Prostate gland (tissue), 2 donors: ENCODE results near the gene CKS2. TPM values are rescaled to one million over a fixed set of nuclear protein-coding genes. Genes with fewer than 3 reads are reported as not detected.

Experiments used
- DNase-seq: peaks from one replicate; pipeline ENCODE4 v3.0.0-alpha.2; 2019; ENCODE audit warnings: low spot score
- H3K27ac ChIP-seq, 2 donors: fragments of 200-600 bp; sonication (generic); 2 replicates each; pipeline ENCODE4 v1.5.1; 2017 to 2019
- H3K27me3 ChIP-seq: fragments of 200-600 bp; sonication (generic); replicated peaks from 2 replicates; pipeline ENCODE4 v1.5.1; 2019; ENCODE audit not compliant: insufficient read depth
- H3K36me3 ChIP-seq, 2 donors: fragments of 200-600 bp; sonication (generic); 1 replicate in 1 of 2; 2 replicates in 1 of 2; pipeline versions ENCODE4 v1.5.1 to v1.8.1; 2017 to 2019
- H3K4me1 ChIP-seq: fragments of 200-600 bp; sonication (generic); replicated peaks from 2 replicates; pipeline ENCODE4 v1.5.1; 2019
- H3K4me3 ChIP-seq, 2 donors: fragments of 200-600 bp; sonication (generic); 2 replicates each; pipeline ENCODE4 v1.5.1; 2017 to 2019
- H3K9me3 ChIP-seq: fragments of 200-600 bp; sonication (generic); 2 replicates; pipeline ENCODE4 v1.5.1; 2017
- POLR2A ChIP-seq: fragments of 450-650 bp; IDR thresholded peaks from one replicate; pipeline ENCODE4 v1.6.1; 2016; ENCODE audit warnings: antibody characterized with exemption, mild to moderate bottlenecking
- POLR2AphosphoS5 ChIP-seq: sonication (generic); formaldehyde crosslinking; IDR thresholded peaks from one replicate; pipeline ENCODE4 v1.6.1; 2017; ENCODE audit warnings: antibody characterized with exemption
- WGBS: methylation state at CpG from one replicate; pipeline ENCODE4 v1.1.5; 2018; 5-methylcytosine and 5-hydroxymethylcytosine counted together
- intact Hi-C: fragments of 100-400 bp; cut with DNase I; formaldehyde crosslinking; loops from one replicate; pipeline ENCODE4 v1.14.2; 2022
- total RNA-seq, 2 donors: library from RNA; depleted of rRNA; stranded (reverse); fragments of >200 nt; gene quantifications; one replicate each; pipeline ENCODE4 v1.1.0, GENCODE V29; 2016
- TF ChIP-seq, protein P1 (sequence below), 4 experiments: fragments of 200-600 bp in 2 of 4; fragments of 450-650 bp in 2 of 4; sonication (generic) in 2 of 4; IDR thresholded peaks; 1 replicate in 3 of 4; 2 replicates in 1 of 4; pipeline ENCODE4 v1.5.1; 2016 to 2019; ENCODE audit warnings: antibody characterized with exemption in 4 of 4, mild to moderate bottlenecking in 2 of 4, moderate library complexity in 2 of 4

Gene CKS2
- total RNA-seq, 2 donors from 2014 or later = 13.8 to 87.4 TPM

DNA sequence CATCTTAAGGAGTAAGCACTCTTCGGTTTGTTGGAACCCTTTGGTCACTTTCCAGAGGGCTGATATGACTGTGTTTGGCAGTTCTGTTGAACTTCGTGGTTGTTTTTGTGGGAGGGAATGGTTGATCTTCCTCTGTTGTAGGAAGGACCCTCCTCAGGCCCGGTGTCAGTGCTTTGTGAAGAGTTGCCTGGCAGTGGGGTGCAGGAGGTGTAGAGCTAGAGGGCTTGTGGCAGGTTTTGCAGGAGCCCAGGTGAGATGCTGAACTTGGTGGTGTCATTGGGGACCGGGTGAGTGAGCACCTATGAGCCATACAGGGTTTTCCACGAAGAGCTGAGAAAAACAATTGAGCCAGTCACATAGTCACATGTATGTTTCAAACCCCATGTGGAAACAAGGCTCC, 34.5 kb downstream of the CKS2 start:
- H3K4me3 ChIP-seq = no peak overlapping the region
- intact Hi-C loops = no loop called here
- peaks cover 0 to 17% of the 10 kb centered on the region in 2 donors for H3K36me3 ChIP-seq
- no peak for DNase-seq
- whole genome bisulfite sequencing = 93% methylated on average over 5 of the region's 5 CpGs
- no peaks in the 10 kb centered on the region for H3K9me3 ChIP-seq
- H3K27me3 ChIP-seq = no peaks in the 10 kb centered on the region
- no peaks in the 10 kb centered on the region for H3K4me1 ChIP-seq
- TF ChIP-seq POLR2AphosphoS5 (no peak), POLR2A (no peak)
- TF ChIP-seq, protein P1, sequence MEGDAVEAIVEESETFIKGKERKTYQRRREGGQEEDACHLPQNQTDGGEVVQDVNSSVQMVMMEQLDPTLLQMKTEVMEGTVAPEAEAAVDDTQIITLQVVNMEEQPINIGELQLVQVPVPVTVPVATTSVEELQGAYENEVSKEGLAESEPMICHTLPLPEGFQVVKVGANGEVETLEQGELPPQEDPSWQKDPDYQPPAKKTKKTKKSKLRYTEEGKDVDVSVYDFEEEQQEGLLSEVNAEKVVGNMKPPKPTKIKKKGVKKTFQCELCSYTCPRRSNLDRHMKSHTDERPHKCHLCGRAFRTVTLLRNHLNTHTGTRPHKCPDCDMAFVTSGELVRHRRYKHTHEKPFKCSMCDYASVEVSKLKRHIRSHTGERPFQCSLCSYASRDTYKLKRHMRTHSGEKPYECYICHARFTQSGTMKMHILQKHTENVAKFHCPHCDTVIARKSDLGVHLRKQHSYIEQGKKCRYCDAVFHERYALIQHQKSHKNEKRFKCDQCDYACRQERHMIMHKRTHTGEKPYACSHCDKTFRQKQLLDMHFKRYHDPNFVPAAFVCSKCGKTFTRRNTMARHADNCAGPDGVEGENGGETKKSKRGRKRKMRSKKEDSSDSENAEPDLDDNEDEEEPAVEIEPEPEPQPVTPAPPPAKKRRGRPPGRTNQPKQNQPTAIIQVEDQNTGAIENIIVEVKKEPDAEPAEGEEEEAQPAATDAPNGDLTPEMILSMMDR (IDR thresholded peaks at IDR 0.05) = no peak
- no peak overlapping the region for H3K27ac ChIP-seq

DNA sequence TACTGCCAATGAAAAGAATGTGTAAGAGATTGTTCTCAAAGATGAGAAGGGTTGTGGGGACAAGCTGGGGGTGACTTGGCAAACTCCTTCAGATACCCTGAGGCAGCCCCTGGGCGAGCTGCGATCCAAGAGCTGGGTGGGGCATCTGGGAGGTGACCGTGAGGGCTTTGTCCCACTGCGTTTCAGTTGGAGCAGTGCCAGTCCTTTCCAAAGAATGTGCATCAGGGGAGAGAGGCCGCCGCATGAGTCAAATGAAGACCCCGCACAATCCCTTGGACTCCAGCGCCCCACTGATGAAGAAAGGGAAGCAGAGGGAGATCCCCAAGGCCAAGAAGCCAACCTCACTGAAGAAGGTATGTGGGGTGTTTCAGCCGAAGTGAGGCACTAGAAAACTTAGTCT, 35.7 kb downstream of the CKS2 start:
- intact Hi-C loops = no loop called here
- 67% methylated on average over 9 of the region's 9 CpGs for WGBS
- Histone ChIP-seq H3K4me1 (no peaks in the 10 kb centered on the region), H3K27ac (no peak overlapping the region), H3K4me3 (no peak overlapping the region), H3K27me3 (no peaks in the 10 kb centered on the region), H3K36me3 (peaks cover 1 to 26% of the 10 kb centered on the region in 2 donors), H3K9me3 (no peaks in the 10 kb centered on the region)
- no peak for DNase-seq
- TF ChIP-seq, protein P1 (IDR thresholded peaks at IDR 0.05) = no peak
- TF ChIP-seq POLR2A (no peak), POLR2AphosphoS5 (no peak)

DNA sequence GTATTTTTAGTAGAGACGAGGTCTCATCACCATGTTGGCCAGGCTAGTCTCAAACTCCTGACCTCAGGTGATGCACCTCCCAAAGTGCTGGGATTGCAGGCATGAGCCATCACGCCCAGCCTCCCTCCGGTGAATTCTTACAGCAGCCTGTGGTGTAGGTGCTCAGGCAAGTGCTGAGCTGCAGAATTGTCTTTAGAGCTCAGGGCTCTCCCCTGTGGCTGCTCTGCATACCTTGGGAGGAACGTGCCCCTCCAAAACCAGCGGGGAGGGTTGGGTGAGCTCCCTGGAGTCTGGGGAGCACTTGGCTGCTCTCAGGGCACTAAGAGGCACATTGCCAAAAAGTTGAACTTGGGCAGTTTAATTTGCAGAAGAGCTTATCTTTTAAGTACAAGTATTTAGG, 36.7 kb downstream of the CKS2 start:
- Histone ChIP-seq H3K27me3 (no peaks in the 10 kb centered on the region), H3K36me3 (peaks cover 2 to 26% of the 10 kb centered on the region in 2 donors), H3K27ac (no peak overlapping the region), H3K4me3 (no peak overlapping the region), H3K9me3 (no peaks in the 10 kb centered on the region), H3K4me1 (no peaks in the 10 kb centered on the region)
- DNase-seq = no peak
- TF ChIP-seq POLR2AphosphoS5 = no peak
- intact Hi-C loops = no loop called here
- 77% methylated on average over 5 of the region's 5 CpGs for WGBS

DNA sequence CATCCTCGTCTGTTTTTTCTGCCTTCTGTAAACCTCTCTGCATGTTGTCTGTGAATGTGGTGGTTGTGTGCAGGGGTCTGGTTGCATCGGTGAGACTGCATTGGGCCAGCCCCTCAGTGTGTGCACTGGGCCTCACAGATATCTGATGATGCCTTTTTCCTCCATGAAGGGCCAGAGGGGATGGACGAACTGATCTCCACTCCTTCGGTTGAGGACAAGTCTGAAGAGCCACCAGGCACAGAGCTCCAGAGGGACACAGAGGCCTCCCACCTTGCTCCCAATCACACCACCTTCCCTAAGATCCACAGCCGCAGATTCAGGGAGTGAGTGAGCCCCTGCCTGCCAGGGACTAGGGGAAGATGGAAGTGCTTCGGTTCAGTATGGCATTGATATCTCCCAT, 38.6 kb downstream of the CKS2 start:
- Histone ChIP-seq H3K36me3 (peaks cover 2 to 26% of the 10 kb centered on the region in 2 donors), H3K4me3 (no peak overlapping the region), H3K4me1 (no peaks in the 10 kb centered on the region), H3K27ac (no peak overlapping the region), H3K27me3 (no peaks in the 10 kb centered on the region), H3K9me3 (no peaks in the 10 kb centered on the region)
- 94% methylated on average over 6 of the region's 6 CpGs for WGBS
- intact Hi-C loops = no loop called here
- TF ChIP-seq, protein P1 (IDR thresholded peaks at IDR 0.05) = no peak
- no peak for TF ChIP-seq POLR2A
- no peak for TF ChIP-seq POLR2AphosphoS5
- DNase-seq = no peak

DNA sequence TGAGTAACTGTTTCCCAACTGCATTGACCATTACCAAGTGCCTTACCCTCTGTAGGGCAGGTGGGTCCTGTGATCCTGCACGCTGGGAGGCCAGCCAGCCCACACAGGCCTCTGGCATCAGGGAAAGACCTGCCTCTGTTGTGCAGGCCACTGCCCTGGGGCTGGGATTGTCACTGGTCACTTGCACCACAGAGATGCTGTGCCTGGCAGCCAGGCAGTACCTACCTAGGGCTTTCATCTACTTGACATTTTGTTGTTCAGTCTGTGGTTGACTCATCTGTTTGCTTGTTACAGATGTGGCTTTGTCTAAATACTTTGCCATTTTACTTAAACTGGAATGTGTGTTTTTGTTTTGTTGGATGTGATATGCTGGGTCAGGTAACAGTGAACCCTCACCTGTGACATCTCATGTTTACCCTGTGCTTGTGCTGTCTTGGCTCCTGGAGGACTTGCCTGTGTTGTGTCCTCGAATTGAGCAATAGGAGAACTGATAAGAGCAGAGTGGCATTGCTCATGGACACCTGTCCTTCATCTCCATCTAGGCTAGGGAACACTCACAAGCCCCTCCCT, 40.1 kb downstream of the CKS2 start:
- H3K27me3 ChIP-seq = no peaks in the 10 kb centered on the region
- TF ChIP-seq POLR2AphosphoS5 (no peak), POLR2A (no peak)
- TF ChIP-seq, protein P1 (IDR thresholded peaks at IDR 0.05) = no peak
- no peaks in the 10 kb centered on the region for H3K4me1 ChIP-seq
- no peak for DNase-seq
- intact Hi-C loops = no loop called here
- peaks cover 2 to 26% of the 10 kb centered on the region in 2 donors for H3K36me3 ChIP-seq
- 88% methylated on average over 2 of the region's 2 CpGs for WGBS
- no peak overlapping the region for H3K27ac ChIP-seq
- H3K4me3 ChIP-seq = no peak overlapping the region
- H3K9me3 ChIP-seq = no peaks in the 10 kb centered on the region
